GM12878 (cell line): Measurements from ENCODE around the gene TMC8. TPM values are rescaled to one million over a fixed set of nuclear protein-coding genes. Genes with fewer than 3 reads are reported as not detected.

Source experiments
- ATAC-seq: fragments of 200-7000 bp; cut with Tn5 transposase; 3 replicates; pipeline ENCODE4 v1.9.1; 2020; ENCODE audit warnings: mild to moderate bottlenecking, moderate library complexity
- BruUV-seq: library from RNA; stranded (reverse); fragments of 400-500 nt; replicated peaks from 2 replicates; lab custom pipeline; 2021; lab: Mats Ljungman, UMichigan
- CTCF ChIA-PET: fragments of 300-600 bp; sonication (Branson Sonifier 250); formaldehyde crosslinking; extraction: SDS; loops from one replicate; lab custom pipeline; 2021; ENCODE audit warnings: inconsistent platforms; lab: Yijun Ruan, JAX
- POLR2A ChIA-PET: fragments of 350-600 bp; formaldehyde crosslinking; extraction: SDS; loops from one replicate; lab custom pipeline; 2021; ENCODE audit warnings: inconsistent platforms; lab: Charles Lee
- RAD21 ChIA-PET: fragments of 300-600 bp; sonication (Branson Sonifier 250); formaldehyde crosslinking; loops from one replicate; lab custom pipeline; 2023; ENCODE audit warnings: antibody characterized with exemption; ENCODE audit not compliant: unreplicated experiment; lab: Charles Lee
- SMC1A ChIA-PET: fragments of 300-600 bp; sonication (Branson Sonifier 250); formaldehyde crosslinking; loops from one replicate; lab custom pipeline; 2023; ENCODE audit not compliant: unreplicated experiment, uncharacterized antibody; lab: Charles Lee
- DNase-seq: peaks from one replicate; pipeline ENCODE4 v3.0.0-alpha.2; 2011; ENCODE audit warnings: low read depth, low spot score
- FAIRE-seq: peaks from 3 replicates; lab custom pipeline; 2011; peaks lifted over from hg19 to GRCh38; lab: Jason Lieb, UNC
- H2AFZ ChIP-seq: 2 replicates; pipeline ENCODE4 v1.6.0; 2011; ENCODE audit warnings: low read depth, low read length, control low read depth; ENCODE audit not compliant: control insufficient read depth
- H3K27ac ChIP-seq: 2 replicates; pipeline ENCODE4 v1.5.1; 2011; ENCODE audit warnings: control low read depth; ENCODE audit not compliant: control insufficient read depth, insufficient read depth
- H3K27me3 ChIP-seq, 2 experiments: replicated peaks in 1 of 2; 2 replicates each; pipeline versions ENCODE4 v1.6.0 to v1.6.1; 2011; ENCODE audit warnings: low read length in 1 of 2; ENCODE audit not compliant: control insufficient read depth in 2 of 2, insufficient read depth in 2 of 2
- H3K36me3 ChIP-seq, 2 experiments: 2 replicates each; pipeline ENCODE4 v1.5.1; 2011; ENCODE audit warnings: low read length in 1 of 2; ENCODE audit not compliant: control insufficient read depth in 2 of 2, insufficient read depth in 2 of 2
- H3K4me1 ChIP-seq: 2 replicates; pipeline ENCODE4 v1.6.1; 2011; ENCODE audit warnings: mild to moderate bottlenecking, low read length, moderate library complexity, mixed read lengths; ENCODE audit not compliant: control insufficient read depth, insufficient read depth
- H3K4me2 ChIP-seq: 2 replicates; pipeline ENCODE4 v1.6.0; 2011; ENCODE audit warnings: control low read depth; ENCODE audit not compliant: control insufficient read depth, insufficient read depth
- H3K4me3 ChIP-seq: fragments of 200-600 bp; sonication (generic); 2 replicates; pipeline ENCODE4 v1.5.1; 2016
- H3K79me2 ChIP-seq: 2 replicates; pipeline ENCODE4 v1.6.0; 2011; ENCODE audit warnings: low read length; ENCODE audit not compliant: control insufficient read depth, insufficient read depth
- H3K9ac ChIP-seq: 2 replicates; pipeline ENCODE4 v1.8.0; 2011; ENCODE audit warnings: low read length, control low read depth, mixed read lengths; ENCODE audit not compliant: control insufficient read depth, insufficient read depth
- H3K9me3 ChIP-seq: replicated peaks from 3 replicates; pipeline ENCODE4 v1.5.1; 2011; ENCODE audit warnings: mild to moderate bottlenecking, low read length; ENCODE audit not compliant: control insufficient read depth, insufficient read depth
- H4K20me1 ChIP-seq: 2 replicates; pipeline ENCODE4 v1.6.0; 2011; ENCODE audit not compliant: control insufficient read depth, insufficient read depth
- CEBPB ChIP-seq, 2 experiments: fragments of 150-350 bp in 1 of 2; IDR thresholded peaks; 2 replicates each; pipeline ENCODE4 v1.6.1; 2012 to 2014; ENCODE audit warnings: low read depth in 2 of 2, low read length in 2 of 2, borderline replicate concordance in 1 of 2, inconsistent platforms in 1 of 2
- GABPA ChIP-seq: IDR thresholded peaks from 2 replicates; pipeline ENCODE4 v1.6.1; 2014; ENCODE audit warnings: antibody characterized with exemption, low read depth, mild to moderate bottlenecking, inconsistent platforms
- KDM1A ChIP-seq: fragments of 200-600 bp; sonication (generic); IDR thresholded peaks from 2 replicates; pipeline ENCODE4 v1.6.1; 2016; ENCODE audit warnings: borderline replicate concordance
- MEF2B ChIP-seq: fragments of 450-650 bp; IDR thresholded peaks from 2 replicates; pipeline ENCODE4 v1.6.1; 2018; ENCODE audit warnings: mild to moderate bottlenecking, moderate library complexity; ENCODE audit not compliant: partially characterized antibody, poor library complexity, severe bottlenecking
- MTA2 ChIP-seq: fragments of 450-650 bp; IDR thresholded peaks from 2 replicates; pipeline ENCODE4 v1.6.1; 2016; ENCODE audit warnings: low read depth, mild to moderate bottlenecking, moderate library complexity
- NKRF ChIP-seq: fragments of 450-650 bp; conservative IDR thresholded peaks from 2 replicates; pipeline ENCODE4 v1.6.1; 2017; ENCODE audit warnings: mild to moderate bottlenecking, moderate library complexity
- PBX3 ChIP-seq: IDR thresholded peaks from 2 replicates; pipeline ENCODE4 v1.6.1; 2011; ENCODE audit warnings: mild to moderate bottlenecking, low read depth, low read length, moderate library complexity; ENCODE audit not compliant: insufficient replicate concordance
- POLR2AphosphoS2 ChIP-seq: IDR thresholded peaks from 2 replicates; pipeline ENCODE4 v1.6.1; 2011; ENCODE audit warnings: low read depth, mild to moderate bottlenecking, low read length, improper control_type of control experiment, moderate library complexity
- WRNIP1 ChIP-seq: IDR thresholded peaks from 2 replicates; pipeline ENCODE4 v1.6.1; 2011; ENCODE audit warnings: low read depth, low read length, improper control_type of control experiment, borderline replicate concordance
- ZNF217 ChIP-seq: fragments of 450-650 bp; IDR thresholded peaks from 2 replicates; pipeline ENCODE4 v1.6.1; 2017; ENCODE audit warnings: antibody characterized with exemption, mild to moderate bottlenecking
- WGBS: methylation state at CpG from one replicate; pipeline ENCODE4 v1.1.6; 2016; ENCODE audit warnings: low lambda C conversion rate; ENCODE audit not compliant: insufficient replicate concordance, insufficient coverage; ENCODE audit errors: missing lambda C conversion rate; 5-methylcytosine and 5-hydroxymethylcytosine counted together
- in situ Hi-C: fragments of 300-500 bp; cut with MboI; formaldehyde crosslinking; loops from 9 replicates; pipeline ENCODE4 v1.14.3; 2018; ENCODE audit warnings: mixed read lengths
- intact Hi-C: fragments of 100-400 bp; cut with micrococcal nuclease; formaldehyde crosslinking; loops from one replicate; pipeline ENCODE4 v1.14.2; 2022; ENCODE audit not compliant: unreplicated experiment
- polyA plus RNA-seq, 11 experiments: library from polyadenylated mRNA; depleted of rRNA in 4 of 11; unstranded in 6 of 11; stranded (reverse) in 5 of 11; fragments of >200 nt; fragmentation: Nextera tagmentation in 4 of 11; fragmentation: Illumina TruSeq in 1 of 11; extraction: Ambion mirVana in 4 of 11; extraction: Trizol in 1 of 11; gene quantifications; 1 replicate in 1 of 11; 2 replicates in 10 of 11; pipeline versions ENCODE4 v1.2.1 to v1.2.3, GENCODE V29; 2011 to 2016; ENCODE audit warnings: inconsistent platforms in 2 of 11, missing spikeins in 2 of 11, low read depth in 1 of 11
- total RNA-seq, 4 experiments: library from RNA; depleted of rRNA in 3 of 4; stranded (reverse); fragments of >200 nt in 3 of 4; fragmentation: Illumina TruSeq in 1 of 4; extraction: Trizol in 1 of 4; gene quantifications; 2 replicates each; pipeline versions ENCODE4 v1.2.1 to v1.2.3, GENCODE V29; 2013 to 2021

The TMC8 gene
- total and polyA plus RNA-seq, 10 of the 15 experiments (the other 5 are each of a cell fraction or from before 2014, with no cell fraction given), result 2.7 to 128 (median 40.0) TPM

GRCh38 chr17:78130090-78130436, 508 bp upstream of the TMC8 start:
- 0 out of 2 replicates have a peak, but pooled peaks have one; percentile 12 for TF ChIP-seq POLR2AphosphoS2
- TF ChIP-seq MTA2, result no peak
- H3K4me1 ChIP-seq, result peaks cover 59% of the 10 kb centered on the region
- no peaks in the 10 kb centered on the region for H3K9me3 ChIP-seq
- BruUV-seq, result no TSS peak
- no peak for DNase-seq
- in situ Hi-C loops (no loop called here), intact Hi-C loops (no loop called here)
- peaks cover 98% of the 10 kb centered on the region for H3K79me2 ChIP-seq
- SMC1A ChIA-PET, result interaction anchor here (0.6 to 1.7 kb wide), 6 partner anchors 10 to 110 kb away, joined by 3 to 6 read pairs (median 4); no protein-coding TSS in a partner anchor
- peak overlapping the region; percentile 93 for H3K27ac ChIP-seq
- H3K4me3 ChIP-seq, result peak overlapping the region; percentile 94
- H3K9ac ChIP-seq, result peak overlapping the region; percentile 86
- no peaks in the 10 kb centered on the region for H3K27me3 ChIP-seq
- 0% methylated on average over 5 of the region's 5 CpGs for WGBS
- peak; percentile 68 for FAIRE-seq
- CTCF ChIA-PET, result interaction anchor here (1.0 to 12.7 kb wide), 8 partner anchors 6 to 120 kb away, joined by 3 to 100 read pairs (median 6); no protein-coding TSS in a partner anchor
- peak overlapping the region; percentile 96 for H3K4me2 ChIP-seq
- RAD21 ChIA-PET, result interaction anchor here (0.7 to 1.8 kb wide), 13 partner anchors 9 to 114 kb away, joined by 3 to 10 read pairs (median 5); no protein-coding TSS in a partner anchor
- no peak for ATAC-seq
- POLR2A ChIA-PET, result interaction anchor here (0.7 to 8.0 kb wide), 14 partner anchors 12 to 684 kb away, joined by 3 to 85 read pairs (median 5); partner anchors contain the start of genes SYNGR2 and TNRC6C
- H2AFZ ChIP-seq, result no peak overlapping the region
- H4K20me1 ChIP-seq, result no peaks in the 10 kb centered on the region
- peaks cover 5 to 6% of the 10 kb centered on the region in 2 experiments; a peak in 3 of 4 replicates for H3K36me3 ChIP-seq

- ChIA-PET SMC1A (no interaction called here), POLR2A (interaction anchor here (0.5 to 8.0 kb wide), 14 partner anchors 11 to 685 kb away, joined by 3 to 85 read pairs (median 4); partner anchors contain the start of genes SYNGR2 and TNRC6C), RAD21 (interaction anchor here (0.6 to 1.8 kb wide), 15 partner anchors 11 to 989 kb away, joined by 3 to 10 read pairs (median 4); no protein-coding TSS in a partner anchor), CTCF (interaction anchor here (1.3 to 12.7 kb wide), 6 partner anchors 18 to 119 kb away, joined by 4 to 132 read pairs (median 8); no protein-coding TSS in a partner anchor)
- Histone ChIP-seq H3K4me2 (peak overlapping the region; percentile 96), H3K4me3 (peak overlapping the region; percentile 94), H2AFZ (no peak overlapping the region), H3K9me3 (no peaks in the 10 kb centered on the region), H4K20me1 (no peaks in the 10 kb centered on the region), H3K79me2 (peaks cover 87% of the 10 kb centered on the region), H3K4me1 (peaks cover 54% of the 10 kb centered on the region), H3K27ac (peak overlapping the region; percentile 93), H3K27me3 (no peaks in the 10 kb centered on the region), H3K36me3 (peaks cover 13 to 14% of the 10 kb centered on the region in 2 experiments; a peak in 3 of 4 replicates), H3K9ac (peak overlapping the region; percentile 86)
- 1% methylated on average over 63 of the region's 74 CpGs for WGBS
- in situ Hi-C loops, result no loop called here
- FAIRE-seq (no peak), DNase-seq (no peak), ATAC-seq (peak; percentile 23)
- TSS peak; percentile 48 for BruUV-seq
- intact Hi-C loops, result no loop called here
- TF ChIP-seq PBX3, result peak; percentile 1
- TF ChIP-seq CEBPB (IDR thresholded peaks at IDR 0.05; ENCODE audit: borderline replicate concordance in 1 of 2, low read depth in 2 of 2, low read length in 2 of 2), result no peak
- no peak for TF ChIP-seq WRNIP1
- no peak for TF ChIP-seq GABPA
- no peak for TF ChIP-seq KDM1A
- TF ChIP-seq ZNF217, result 0 out of 2 replicates have a peak, but pooled peaks have one; percentile 40
- TF ChIP-seq NKRF, result peak; percentile 4; the same call in 1 of the 2 replicates
- TF ChIP-seq MEF2B, result no peak
Observed at GRCh38 chr17:78131172-78132083, 857 bp downstream of the TMC8 start.
